PFSK-1 (cell line): ENCODE results near the gene ZNF92.

Experiments
- FOXP2 ChIP-seq: optimal IDR thresholded peaks from 2 replicates; pipeline ENCODE3; 2011; ENCODE audit warnings: borderline replicate concordance, control low read depth, inconsistent platforms; ENCODE audit not compliant: insufficient read depth; ENCODE audit errors: extremely low read length, extremely low read depth
- POLR2AphosphoS5 ChIP-seq: IDR thresholded peaks from 2 replicates; pipeline ENCODE4 v1.6.1; 2012; ENCODE audit warnings: low read depth, mild to moderate bottlenecking, control low read depth, low read length, moderate library complexity
- REST ChIP-seq, 2 experiments: IDR thresholded peaks; 2 replicates each; pipeline versions ENCODE4 v1.6.1 to v1.8.0; 2011 to 2012; ENCODE audit warnings: low read depth in 2 of 2, low read length in 2 of 2, control low read depth in 1 of 2, inconsistent platforms in 1 of 2, mild to moderate bottlenecking in 1 of 2, moderate library complexity in 1 of 2; ENCODE audit not compliant: insufficient read depth in 1 of 2
- SIN3A ChIP-seq: IDR thresholded peaks from 2 replicates; pipeline ENCODE4 v1.6.1; 2012; ENCODE audit warnings: mild to moderate bottlenecking, low read length, moderate library complexity, borderline replicate concordance; ENCODE audit not compliant: insufficient read depth
- TAF1 ChIP-seq: IDR thresholded peaks from 2 replicates; pipeline ENCODE4 v1.6.1; 2012; ENCODE audit warnings: low read length, control low read depth, borderline replicate concordance; ENCODE audit not compliant: insufficient read depth

Gene ZNF92

GRCh38 chr7:65404020-65404419, 30.4 kb downstream of the ZNF92 start:
- TF ChIP-seq POLR2AphosphoS5, result peak; percentile 26; the same call in 1 of the 2 replicates
- TF ChIP-seq TAF1, result no peak
- no peak for TF ChIP-seq REST (IDR thresholded peaks at IDR 0.05; ENCODE audit: insufficient read depth in 1 of 2, low read depth in 2 of 2, low read length in 2 of 2)
- no peak for TF ChIP-seq SIN3A

- TF ChIP-seq POLR2AphosphoS5, result no peak
- TF ChIP-seq FOXP2, result no peak
- TF ChIP-seq TAF1, result no peak
- no peak for TF ChIP-seq SIN3A
- no peak for TF ChIP-seq REST (IDR thresholded peaks at IDR 0.05; ENCODE audit: insufficient read depth in 1 of 2, low read depth in 2 of 2, low read length in 2 of 2)
Observed at GRCh38 chr7:65409363-65409762, 35.7 kb downstream of the ZNF92 start.

GRCh38 chr7:65411249-65411648, 37.6 kb downstream of the ZNF92 start:
- TF ChIP-seq POLR2AphosphoS5 (no peak), SIN3A (no peak), FOXP2 (no peak), REST (IDR thresholded peaks at IDR 0.05; ENCODE audit: insufficient read depth in 1 of 2, low read depth in 2 of 2, low read length in 2 of 2) (no peak), TAF1 (no peak)

GRCh38 chr7:65422670-65423069, 49.0 kb downstream of the ZNF92 start:
- no peak for TF ChIP-seq REST (IDR thresholded peaks at IDR 0.05; ENCODE audit: insufficient read depth in 1 of 2, low read depth in 2 of 2, low read length in 2 of 2)
- TF ChIP-seq FOXP2, result no peak
- no peak for TF ChIP-seq SIN3A
- no peak for TF ChIP-seq TAF1
- no peak for TF ChIP-seq POLR2AphosphoS5
